Upper lobe of left lung (tissue), 4 donors: ENCODE data around the gene MPZL1.

Experiments
- CTCF ChIP-seq, 6 experiments: fragments of 450-650 bp in 4 of 6; fragments of 200-600 bp in 2 of 6; sonication (generic) in 2 of 6; IDR thresholded peaks; one replicate each; pipeline ENCODE4 v1.5.1; 2016 to 2019; ENCODE audit warnings: antibody characterized with exemption in 6 of 6
- EP300 ChIP-seq, 4 donors: sonication (generic); formaldehyde crosslinking; IDR thresholded peaks; one replicate each; pipeline ENCODE4 v1.5.1; 2017; ENCODE audit warnings: antibody characterized with exemption in 4 of 4, control low read depth in 2 of 4
- POLR2A ChIP-seq, 4 donors: fragments of 450-650 bp; IDR thresholded peaks; one replicate each; pipeline ENCODE4 v1.5.1; 2016 to 2017; ENCODE audit warnings: antibody characterized with exemption in 4 of 4, mild to moderate bottlenecking in 2 of 4
- POLR2AphosphoS5 ChIP-seq, 2 donors: sonication (generic); formaldehyde crosslinking; IDR thresholded peaks; one replicate each; pipeline ENCODE4 v1.5.1; 2017; ENCODE audit warnings: antibody characterized with exemption in 2 of 2

GRCh38 chr1:167767761-167768160, 46.0 kb downstream of the MPZL1 start:
- no peak for TF ChIP-seq CTCF (IDR thresholded peaks at IDR 0.05)
- TF ChIP-seq POLR2AphosphoS5 (IDR thresholded peaks at IDR 0.05): no peak
- no peak for TF ChIP-seq POLR2A (IDR thresholded peaks at IDR 0.05)
- no peak for TF ChIP-seq EP300 (IDR thresholded peaks at IDR 0.05)
